HG03097 (cell line): Measurements from ENCODE around the gene SMPD3.

Source experiments
- ATAC-seq: cut with Tn5 transposase; IDR thresholded peaks from one replicate; pipeline ENCODE4 v1.9.1; 2021; ENCODE audit not compliant: unreplicated experiment, low FRiP score

The SMPD3 gene

DNA sequence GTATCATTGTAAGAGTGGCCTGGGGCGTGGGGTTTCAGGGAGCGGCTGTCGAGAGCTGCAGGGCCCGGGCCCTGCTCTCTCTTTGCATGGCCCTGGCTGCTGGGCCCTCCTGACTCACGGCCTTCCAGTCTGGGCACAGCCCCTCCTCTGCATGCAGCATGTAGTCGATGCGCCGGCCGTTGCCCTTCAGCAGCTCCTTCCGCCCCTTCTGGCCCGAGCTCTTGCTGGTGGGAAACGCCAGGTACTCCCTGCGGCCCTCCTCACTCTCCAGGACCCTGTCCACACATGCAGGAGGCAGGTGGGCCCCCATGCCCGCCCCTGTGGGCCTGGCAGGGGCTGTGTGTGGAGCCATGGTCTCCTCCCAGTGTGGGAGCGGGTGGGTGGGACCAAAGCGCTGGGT lies 86.8 kb downstream of the SMPD3 start:
- ATAC-seq = no peak

DNA sequence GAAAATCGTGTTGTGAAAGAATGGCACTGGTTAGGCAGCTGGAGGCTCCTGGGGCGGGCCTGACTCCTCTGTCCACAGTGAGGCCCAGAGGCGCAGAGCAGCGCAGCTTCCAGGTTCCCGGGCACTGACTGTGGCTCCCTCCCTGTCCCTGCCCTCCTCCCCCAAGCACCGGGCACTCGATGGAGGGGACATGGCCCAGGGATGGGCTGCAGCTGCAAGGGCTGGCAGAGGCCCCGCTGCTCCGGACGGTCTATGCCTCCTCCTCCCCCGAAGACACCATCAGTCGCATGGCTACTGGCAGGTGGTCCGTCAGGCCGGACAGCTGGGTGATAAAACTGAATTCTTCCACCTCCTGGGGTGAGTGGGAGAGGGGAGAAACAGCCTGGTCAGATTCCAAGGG lies 87.4 kb downstream of the SMPD3 start:
- ATAC-seq = no peak

DNA sequence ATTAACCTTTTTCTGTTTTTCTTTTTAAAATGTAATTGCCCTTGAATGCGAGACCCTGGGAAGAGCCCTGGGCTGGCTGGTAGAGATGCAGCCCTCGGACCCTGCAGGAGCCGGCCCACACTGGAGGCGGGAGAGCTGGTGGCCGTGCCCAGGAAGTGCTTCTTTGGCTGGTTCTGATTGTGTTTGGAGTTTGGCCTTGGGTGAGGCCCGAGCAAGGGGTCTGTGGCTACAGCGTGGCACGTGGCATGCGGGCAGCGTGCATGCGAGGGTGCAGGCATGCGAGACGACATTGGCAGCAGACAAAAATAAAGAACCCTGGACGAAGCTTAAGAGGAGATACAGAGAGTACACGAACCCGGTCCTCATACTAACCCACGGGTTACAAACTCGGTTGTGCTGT lies 87.8 kb downstream of the SMPD3 start:
- no peak for ATAC-seq

DNA sequence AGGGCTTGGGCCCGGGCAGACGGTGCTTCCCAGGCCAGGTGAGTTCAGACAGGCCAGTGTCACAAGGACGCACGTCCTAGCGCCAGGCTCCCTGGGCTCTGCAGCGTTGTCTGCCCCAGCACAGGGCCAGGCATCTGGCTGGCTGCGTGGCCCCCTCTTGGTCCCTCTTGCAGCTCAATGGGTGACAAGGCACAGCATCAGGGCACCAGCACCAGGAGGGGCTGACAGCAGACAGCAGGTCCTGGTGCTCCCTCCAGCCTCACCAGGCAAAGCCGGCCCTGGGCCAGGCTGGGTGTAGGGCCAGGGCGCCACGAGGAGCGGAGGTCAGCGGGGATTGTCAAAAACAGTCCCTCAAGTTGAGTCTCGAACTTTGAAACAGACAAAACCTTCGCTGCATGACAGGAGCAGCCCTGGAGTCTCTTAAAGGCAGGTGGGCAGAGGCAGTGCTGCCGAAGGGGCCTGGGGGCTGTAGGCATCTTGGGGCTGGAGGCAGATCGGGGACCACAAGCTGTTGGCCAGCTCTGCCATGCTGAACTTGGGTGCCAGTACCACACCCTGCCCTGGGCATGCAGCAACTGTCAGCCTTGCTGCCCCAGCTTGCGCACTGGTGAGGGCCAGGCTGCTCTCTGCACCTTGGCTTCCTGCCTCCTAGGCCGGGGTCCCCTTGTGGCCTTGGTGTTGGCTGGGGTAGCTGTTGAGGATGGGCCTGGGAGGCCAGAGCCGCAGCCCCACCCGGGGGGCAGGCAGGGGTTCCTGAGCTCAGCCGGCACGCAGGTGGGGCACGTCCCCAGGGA lies 88.7 kb downstream of the SMPD3 start:
- no peak for ATAC-seq

DNA sequence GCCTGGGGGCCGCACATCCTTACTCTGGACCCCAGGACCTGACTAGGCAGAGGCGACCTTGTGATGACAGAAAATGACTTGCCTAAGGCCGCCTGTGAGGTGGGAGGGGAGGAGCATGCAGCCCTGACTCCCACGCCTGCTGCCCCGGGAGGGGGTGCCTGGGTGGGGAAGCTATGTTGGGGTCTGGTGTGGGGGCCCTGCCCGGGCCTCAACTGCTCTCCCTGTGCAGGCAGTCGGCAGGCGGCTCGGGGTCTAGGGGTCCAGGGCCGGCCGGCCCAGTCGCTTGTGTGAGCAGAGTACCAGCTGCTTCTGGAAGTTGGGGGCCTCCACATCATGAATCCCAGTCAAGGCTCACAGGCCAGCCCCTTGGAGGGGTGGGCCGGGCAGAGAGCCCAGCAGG lies 89.4 kb downstream of the SMPD3 start:
- no peak for ATAC-seq

DNA sequence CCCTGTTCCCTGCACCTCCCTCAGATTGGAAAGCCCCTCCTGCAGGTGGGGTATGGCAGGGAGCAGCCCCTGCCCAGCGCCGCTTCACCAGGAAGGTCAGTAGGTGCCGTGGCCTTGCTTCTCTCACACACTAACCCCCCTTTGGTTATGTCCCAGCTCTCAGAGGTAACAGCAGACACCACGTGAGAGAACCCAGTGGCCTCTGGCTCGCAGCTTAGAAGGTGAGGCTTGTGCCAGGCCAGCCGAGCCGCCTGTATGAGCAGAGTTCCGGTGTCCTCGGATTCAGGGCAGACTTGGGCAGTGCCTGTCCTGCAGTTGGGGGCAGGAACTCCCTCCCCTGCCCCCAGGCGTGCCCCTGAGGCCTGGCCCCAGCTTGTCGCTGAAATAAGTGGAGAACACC lies 90.4 kb downstream of the SMPD3 start:
- no peak for ATAC-seq

DNA sequence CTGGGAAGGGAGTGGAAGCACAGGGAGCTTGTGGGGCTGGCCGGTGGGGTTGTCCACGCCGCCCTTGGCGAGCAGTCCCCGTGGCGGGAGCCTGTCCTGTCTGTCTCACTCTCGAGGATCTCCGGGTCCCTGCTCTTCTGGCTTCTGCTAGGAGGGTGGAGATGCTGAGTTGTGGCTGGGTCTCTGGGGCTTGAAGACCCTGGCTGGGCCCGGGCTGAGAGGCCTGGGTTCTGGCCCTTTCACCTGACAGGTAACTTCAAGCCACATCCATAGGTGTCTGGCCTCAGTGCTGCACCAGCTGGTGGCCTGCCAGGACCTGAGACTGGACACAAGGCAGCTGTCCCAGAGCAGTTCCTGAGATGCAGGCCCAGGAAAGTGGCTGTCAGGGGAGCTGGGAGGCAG lies 90.8 kb downstream of the SMPD3 start:
- no peak for ATAC-seq

DNA sequence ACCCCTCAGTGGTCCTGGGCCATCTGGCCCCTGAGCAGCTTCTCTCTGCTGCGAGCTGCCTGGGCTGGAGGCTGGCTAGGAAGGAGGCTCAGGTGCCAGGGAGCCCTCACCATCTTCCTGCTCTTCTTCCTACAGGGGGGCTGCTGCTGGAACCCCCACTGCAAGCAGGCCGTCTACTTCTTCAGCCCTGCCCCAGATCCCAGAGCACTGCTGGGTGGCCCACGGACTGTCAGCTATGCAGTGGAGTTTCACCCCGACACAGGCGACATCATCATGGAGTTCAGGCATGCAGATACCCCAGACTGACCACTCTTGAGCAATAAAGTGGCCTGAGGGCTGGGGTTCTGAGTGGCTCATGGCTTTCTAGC lies 91.4 kb downstream of the SMPD3 start:
- no peak for ATAC-seq

DNA sequence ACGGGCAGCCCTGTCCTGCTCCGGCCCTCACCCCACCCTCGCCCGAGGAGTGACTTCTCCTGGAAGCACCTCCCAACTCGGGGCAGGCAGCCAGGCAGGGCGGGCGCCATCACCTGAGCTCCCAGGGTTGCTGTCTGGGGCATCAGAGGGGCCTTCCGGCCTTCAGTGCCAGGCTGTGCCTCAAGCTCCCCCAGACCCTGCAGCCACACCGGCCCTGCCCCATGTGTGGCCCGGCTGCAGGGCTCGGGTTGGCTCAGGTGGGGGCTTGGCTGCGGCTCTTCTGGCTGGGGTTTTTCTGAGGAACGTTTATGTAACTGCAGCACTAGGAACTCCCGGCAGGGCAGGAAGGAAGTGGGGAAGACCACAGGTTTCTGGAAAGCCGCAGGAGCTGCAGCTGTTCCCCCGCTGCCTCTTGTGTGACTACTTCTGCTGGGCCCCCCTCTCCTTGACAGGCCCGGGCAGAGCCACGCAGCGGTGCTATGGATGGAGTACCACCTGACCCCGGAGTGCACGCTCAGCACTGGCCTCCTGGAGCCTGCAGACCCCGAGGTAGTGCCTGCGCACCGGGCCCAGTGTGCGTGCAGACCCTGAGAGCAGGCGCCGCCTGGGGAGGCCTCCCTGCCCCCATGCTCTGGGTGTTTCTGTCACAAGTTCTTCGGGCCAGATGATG lies 91.9 kb downstream of the SMPD3 start:
- peak; percentile 68 for ATAC-seq

DNA sequence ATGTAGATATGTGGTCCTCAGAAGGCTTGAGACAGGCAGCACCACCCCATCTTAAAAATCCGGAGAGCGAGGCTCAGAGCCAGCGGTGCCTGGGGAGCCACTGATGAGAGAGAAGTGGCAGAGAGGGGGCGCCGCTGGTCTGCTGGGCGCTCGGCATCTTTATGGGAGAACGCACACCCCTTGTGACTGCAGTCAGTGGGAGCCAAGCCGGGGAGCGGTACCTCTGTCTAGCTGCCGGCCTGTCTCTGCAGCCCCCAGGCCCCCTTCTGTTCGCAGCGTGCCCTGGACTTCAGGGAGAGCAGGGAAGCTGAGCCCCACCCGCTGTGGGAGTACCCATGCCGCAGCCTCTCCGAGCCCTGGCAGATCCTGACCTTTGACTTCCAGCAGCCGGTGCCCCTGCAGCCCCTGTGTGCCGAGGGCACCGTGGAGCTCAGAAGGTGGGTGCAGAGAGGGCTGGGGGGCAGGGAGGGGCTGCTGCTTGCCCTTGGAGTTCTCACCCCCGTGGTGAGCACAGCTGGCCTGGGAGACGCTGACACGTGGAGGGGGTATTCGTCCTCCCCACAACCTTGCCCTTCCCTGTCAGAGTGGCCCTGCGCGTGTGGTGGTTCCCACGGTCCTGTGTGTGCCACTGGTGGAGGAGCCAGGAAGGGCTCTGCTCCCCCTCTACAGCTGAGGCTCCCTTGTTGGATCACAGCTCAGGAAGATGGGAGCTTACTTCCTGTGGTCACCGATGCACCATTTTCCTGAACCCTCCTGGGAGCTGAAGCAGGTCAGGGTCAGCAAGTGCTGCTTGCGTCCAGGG lies 92.7 kb downstream of the SMPD3 start:
- ATAC-seq = peak; percentile 7

DNA sequence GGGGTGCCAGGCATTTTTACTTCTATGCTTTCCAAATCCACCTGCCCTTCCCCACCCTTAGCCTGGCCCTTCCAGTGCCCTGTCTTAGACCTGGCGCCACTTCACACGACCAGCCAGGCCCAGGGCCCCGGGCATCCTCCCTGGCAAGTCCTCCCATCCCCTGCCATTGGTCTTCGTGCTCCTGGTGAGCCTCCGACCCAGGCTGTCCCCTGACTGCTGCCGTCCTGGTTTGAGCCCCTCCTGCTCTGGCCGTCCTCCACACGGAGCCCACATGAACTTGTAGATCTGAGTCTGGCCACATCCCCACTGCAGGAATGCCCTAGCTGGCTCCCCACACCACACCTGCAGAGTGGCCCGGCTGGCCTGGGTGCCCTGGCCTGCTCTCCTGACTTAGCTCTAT lies 93.5 kb downstream of the SMPD3 start:
- ATAC-seq = no peak

DNA sequence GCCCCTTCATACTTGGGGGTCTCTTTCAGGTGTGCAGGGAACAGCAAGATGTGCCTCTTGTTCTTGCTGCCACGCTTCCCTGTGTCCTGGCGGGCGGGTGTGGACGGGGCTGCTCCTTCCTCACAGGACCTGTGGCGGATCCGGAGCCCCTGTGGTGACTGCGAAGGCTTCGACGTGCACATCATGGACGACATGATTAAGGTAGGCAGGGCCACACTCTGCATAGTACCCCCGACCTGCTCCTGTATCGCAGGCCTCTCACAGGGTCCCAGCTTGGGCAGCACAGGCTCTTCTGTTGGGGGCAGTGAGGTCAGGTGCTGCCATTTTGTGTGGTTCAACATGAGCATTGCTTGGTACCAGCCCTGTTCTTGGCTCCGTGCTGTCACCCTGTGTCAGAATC lies 94.9 kb downstream of the SMPD3 start:
- no peak for ATAC-seq

DNA sequence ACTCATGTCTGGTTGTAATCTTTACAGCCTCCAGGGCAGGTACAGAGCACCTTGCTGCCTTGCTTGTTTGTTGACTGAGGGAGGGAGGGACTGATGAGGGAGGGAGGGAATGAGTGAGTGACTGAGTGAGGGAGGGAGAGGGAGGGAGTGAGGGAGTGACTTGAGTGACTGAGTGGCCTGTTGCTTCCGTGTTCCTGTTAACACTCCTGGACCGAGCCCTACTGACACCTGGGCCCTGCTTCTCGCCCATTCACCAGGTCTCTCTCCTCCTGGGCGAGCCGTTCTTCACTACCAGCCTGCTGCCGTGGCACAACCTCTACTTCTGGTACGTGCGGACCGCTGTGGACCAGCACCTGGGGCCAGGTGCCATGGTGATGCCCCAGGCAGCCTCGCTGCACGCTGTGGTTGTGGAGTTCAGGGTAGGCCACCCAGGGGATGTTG lies 96.3 kb downstream of the SMPD3 start:
- no peak for ATAC-seq

DNA sequence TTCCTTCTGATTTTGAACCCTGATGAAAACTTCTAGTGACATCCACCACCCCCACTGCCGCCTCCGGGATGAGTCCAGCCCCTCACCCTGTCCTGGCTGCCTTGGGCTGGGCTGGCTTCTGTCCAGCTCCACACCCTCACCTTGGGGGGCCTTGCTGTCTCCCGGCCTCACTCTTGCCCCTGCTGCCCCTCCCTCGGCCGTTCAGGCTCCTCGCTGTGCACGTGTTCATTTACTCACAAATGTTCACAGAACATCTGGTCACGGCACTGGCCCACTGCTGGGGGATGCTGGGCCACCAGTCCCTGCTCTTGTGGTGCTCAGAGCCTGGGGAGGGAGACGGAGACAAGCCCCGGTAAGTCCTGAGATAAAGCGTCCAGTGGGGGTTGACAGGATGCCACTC lies 96.8 kb downstream of the SMPD3 start:
- ATAC-seq = no peak

DNA sequence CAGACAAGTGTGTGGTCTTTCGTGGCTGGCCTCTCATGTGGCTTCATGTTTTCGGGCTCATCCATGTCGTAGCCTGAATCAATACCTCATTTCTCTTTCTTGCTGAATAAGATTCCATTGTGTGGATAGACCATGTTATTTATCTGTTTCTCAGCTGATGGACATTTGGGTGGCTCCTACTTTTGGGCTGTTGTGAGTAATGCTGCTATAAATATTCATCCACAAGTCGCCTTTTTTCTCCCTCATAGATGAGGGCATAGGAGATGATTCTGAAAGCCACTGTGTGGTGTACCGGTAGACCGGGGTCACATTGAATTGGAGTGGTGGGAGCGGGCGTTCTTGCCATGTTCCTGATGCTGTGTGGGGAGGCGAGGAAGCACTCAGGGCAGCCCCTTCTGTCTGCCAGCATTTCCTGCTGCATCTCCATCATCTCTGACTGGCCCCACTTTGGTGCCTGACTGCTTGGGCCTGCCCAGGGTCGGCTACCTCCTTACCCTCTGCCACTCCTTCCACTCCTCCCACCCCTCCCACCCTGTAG lies 97.4 kb downstream of the SMPD3 start:
- ATAC-seq = no peak

DNA sequence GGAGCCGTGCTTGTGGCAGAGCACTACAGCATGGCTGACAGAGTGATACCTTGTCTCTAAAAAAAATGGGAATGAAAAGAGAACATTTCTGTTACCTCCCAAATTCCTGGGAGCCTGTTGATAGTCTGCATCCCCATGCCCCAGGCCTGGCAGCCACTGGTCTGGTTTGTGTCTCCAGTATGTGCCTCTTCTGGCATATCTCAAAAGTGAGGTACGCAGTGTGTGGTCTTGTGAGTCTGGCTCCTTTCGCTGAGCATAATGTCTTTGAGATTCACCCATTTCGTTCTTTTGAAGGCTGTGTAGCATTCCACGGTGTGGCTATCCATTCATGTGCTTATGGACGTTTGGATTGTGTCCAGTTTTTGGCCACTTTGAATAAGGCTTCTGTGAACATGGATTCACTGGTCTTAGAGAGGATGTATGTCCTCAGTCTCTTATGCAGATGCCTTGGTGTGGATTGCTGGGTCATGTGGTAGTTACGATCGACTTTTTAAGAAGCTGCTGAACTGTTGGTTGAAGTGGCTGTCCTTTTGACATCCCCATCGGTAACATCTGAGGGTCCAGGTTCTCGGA lies 98.4 kb downstream of the SMPD3 start:
- ATAC-seq = no peak

DNA sequence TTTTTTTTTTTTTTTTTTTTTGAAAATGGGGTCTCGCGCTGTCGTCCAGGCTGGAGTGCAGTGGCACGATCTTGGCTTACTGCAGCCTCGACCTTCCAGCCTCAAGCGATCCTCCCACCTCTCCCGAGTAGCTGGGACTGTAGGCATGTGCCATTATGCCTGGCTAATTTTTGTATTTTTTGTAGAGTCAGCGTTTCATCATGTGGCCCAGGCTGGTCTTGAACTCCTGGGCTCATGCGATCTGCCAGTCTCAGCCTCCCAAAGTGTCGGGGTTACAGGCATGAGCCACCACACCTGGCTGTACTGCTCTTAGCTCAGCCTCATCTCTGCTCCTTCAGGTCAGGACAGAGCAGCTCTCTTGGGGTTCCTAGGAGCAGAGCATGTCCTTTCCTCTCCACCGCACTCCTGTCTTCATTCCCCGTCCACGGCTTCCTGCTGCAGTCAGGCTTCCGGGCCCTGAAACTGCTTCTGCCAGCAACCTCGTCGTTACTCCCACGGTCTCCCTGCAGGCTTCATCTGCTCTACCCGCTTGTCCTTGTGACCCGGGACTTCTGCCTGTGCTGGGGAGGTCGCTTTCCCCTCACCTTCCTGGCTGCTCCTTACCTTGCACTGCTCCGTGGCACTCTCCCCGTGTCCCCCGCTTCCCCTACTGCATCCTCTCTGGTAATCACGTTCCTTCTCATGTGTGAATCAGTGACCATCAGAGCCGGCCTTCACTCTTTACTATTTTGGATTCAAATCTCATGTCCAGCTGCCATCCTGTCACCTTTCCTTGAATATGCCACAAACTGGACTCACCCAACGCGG lies 99.5 kb downstream of the SMPD3 start:
- ATAC-seq = no peak

DNA sequence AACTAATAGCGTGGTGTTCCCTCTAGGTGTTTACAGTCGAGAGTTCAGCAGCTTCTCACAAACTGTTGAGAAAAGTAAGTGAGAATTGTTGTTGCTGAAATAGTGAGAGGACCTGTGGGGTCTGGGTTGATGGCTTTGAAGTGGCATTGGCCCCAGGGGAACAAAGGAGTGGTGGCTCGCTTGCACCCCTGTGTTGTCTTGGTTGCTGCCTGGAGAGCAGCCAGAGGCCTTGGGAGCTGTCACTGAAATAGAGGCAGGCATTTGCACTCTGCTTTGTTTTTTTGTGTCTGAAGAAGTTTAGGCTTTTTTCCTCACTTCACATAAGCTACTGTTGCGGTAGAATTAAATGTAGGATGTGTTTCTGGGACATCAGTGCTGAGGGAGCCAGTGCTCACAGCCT lies 100.7 kb downstream of the SMPD3 start:
- ATAC-seq = no peak

DNA sequence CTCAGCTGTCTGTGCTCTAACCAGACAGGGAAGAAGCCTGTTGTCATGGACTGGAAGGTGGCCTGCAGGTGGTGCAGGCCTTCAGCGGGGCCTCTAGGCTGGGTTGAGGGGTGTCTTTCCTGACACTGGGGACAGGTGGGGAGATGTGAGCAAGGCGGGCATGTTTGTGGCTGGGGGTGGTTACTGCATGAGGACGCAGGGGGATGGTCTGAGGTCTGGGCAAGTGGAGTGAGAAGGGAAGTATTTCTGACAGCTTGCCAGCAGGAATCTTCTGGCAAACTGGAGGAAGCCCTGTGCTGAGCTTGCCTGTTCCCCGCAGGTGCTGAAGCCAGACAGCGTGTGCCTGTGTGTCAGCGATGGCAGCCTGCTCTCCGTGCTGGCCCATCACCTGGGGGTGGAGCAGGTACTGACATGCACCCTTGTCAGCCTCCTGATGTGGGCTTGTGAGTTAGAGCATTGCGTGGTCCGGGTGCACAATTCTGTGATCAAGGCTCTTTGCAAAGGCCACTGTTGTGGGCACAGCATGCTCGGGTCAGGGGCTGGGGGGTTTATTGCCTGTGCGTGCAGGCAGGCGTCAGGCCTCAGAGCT lies 101.3 kb downstream of the SMPD3 start:
- no peak for ATAC-seq
